ENCODE results near the gene HSP90AB1.

DNA sequence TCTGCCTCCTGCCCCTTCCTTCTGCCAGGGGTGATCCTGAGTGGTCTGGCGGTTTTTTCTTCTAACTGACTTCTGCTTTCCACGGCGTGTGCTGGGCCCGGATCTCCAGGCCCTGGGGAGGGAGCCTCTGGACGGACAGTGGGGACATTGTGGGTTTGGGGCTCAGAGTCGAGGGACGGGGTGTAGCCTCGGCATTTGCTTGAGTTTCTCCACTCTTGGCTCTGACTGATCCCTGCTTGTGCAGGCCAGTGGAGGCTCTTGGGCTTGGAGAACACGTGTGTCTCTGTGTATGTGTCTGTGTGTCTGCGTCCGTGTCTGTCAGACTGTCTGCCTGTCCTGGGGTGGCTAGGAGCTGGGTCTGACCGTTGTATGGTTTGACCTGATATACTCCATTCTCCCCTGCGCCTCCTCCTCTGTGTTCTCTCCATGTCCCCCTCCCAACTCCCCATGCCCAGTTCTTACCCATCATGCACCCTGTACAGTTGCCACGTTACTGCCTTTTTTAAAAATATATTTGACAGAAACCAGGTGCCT lies 13.3 kb upstream of the HSP90AB1 start:
- no peak for TF ChIP-seq CTCF (IDR thresholded peaks at IDR 0.05; ENCODE audit: insufficient read depth, low read depth, low read length)
- TF ChIP-seq EZH2 (IDR thresholded peaks at IDR 0.05; ENCODE audit: insufficient read depth, low read length): no peak

Data from astrocyte (in vitro differentiated cells and primary cell).